ENCODE measurements around the gene USP3.

DNA sequence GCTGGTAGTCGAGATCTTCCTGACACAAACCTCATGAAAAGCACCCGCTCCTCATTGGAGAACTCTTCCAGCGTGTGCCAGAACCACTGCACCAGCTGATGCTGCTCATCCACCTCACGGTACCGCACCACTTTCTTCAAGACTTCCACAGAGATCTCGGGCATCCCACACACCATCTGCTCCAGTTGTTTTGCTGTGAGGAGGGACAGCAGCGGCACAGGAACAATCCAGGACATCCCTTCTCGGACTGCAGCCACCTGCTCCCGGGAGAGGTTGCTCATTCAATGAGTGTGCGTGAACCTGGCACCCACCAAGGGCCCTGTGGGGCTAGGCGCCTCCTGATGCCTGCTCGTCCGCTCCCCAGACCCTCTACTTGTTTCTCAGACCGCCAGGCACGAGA, 107.9 kb downstream of the USP3 start:
- TF ChIP-seq, protein P1, sequence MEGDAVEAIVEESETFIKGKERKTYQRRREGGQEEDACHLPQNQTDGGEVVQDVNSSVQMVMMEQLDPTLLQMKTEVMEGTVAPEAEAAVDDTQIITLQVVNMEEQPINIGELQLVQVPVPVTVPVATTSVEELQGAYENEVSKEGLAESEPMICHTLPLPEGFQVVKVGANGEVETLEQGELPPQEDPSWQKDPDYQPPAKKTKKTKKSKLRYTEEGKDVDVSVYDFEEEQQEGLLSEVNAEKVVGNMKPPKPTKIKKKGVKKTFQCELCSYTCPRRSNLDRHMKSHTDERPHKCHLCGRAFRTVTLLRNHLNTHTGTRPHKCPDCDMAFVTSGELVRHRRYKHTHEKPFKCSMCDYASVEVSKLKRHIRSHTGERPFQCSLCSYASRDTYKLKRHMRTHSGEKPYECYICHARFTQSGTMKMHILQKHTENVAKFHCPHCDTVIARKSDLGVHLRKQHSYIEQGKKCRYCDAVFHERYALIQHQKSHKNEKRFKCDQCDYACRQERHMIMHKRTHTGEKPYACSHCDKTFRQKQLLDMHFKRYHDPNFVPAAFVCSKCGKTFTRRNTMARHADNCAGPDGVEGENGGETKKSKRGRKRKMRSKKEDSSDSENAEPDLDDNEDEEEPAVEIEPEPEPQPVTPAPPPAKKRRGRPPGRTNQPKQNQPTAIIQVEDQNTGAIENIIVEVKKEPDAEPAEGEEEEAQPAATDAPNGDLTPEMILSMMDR (conservative IDR thresholded peaks at IDR 0.05; ENCODE audit: low read length) = no peak
- TF ChIP-seq EZH2phosphoT487 (IDR thresholded peaks at IDR 0.05; ENCODE audit: borderline replicate concordance) = no peak
